ENCODE data around the gene UBXN1. TPM values are rescaled to one million over a fixed set of nuclear protein-coding genes. Genes with fewer than 3 reads are reported as not detected.

Gene UBXN1
- total RNA-seq, 1 experiment from 2014 or later, result 94.2 TPM

- ATAC-seq, result no peak
- no peak overlapping the region for H2AFZ ChIP-seq (ENCODE audit: low read depth, low read length, poor library complexity, severe bottlenecking)
- TF ChIP-seq FOSL1 (IDR thresholded peaks at IDR 0.05; ENCODE audit: low read depth), result no peak
- no peak for TF ChIP-seq MAX (IDR thresholded peaks at IDR 0.05)
- no peak for TF ChIP-seq TCF7L2 (IDR thresholded peaks at IDR 0.05; ENCODE audit: borderline replicate concordance, extremely low read depth, insufficient read depth, insufficient read length)
- TF ChIP-seq EZH2 (IDR thresholded peaks at IDR 0.05), result no peak
- TF ChIP-seq POLR2A (IDR thresholded peaks at IDR 0.05; ENCODE audit: borderline replicate concordance, extremely low read depth, insufficient read depth, insufficient read length), result no peak
- no peak for TF ChIP-seq ELF1 (IDR thresholded peaks at IDR 0.05; ENCODE audit: borderline replicate concordance, low read depth)
- no peak for TF ChIP-seq YY1 (IDR thresholded peaks at IDR 0.05; ENCODE audit: extremely low read depth, insufficient replicate concordance, low read depth, low read length)
- no peak for TF ChIP-seq JUND (IDR thresholded peaks at IDR 0.05)
- no peak for TF ChIP-seq ATF3 (IDR thresholded peaks at IDR 0.05)
- TF ChIP-seq RAD21 (IDR thresholded peaks at IDR 0.05; ENCODE audit: low read depth), result no peak
- no peak for TF ChIP-seq ZNF274 (IDR thresholded peaks at IDR 0.05; ENCODE audit: low read depth, low read length)
- no peak for TF ChIP-seq POLR2AphosphoS5 (IDR thresholded peaks at IDR 0.05; ENCODE audit: low read depth, low read length)
- no peak for TF ChIP-seq REST (IDR thresholded peaks at IDR 0.05; ENCODE audit: low read depth)
- no peak for TF ChIP-seq EGR1 (IDR thresholded peaks at IDR 0.05; ENCODE audit: low read depth)
- TF ChIP-seq SP1 (IDR thresholded peaks at IDR 0.05; ENCODE audit: low read depth), result no peak
- no peak for DNase-seq (ENCODE audit: low read depth, low spot score)
- H3K9me2 ChIP-seq (ENCODE audit: insufficient read depth), result no peaks in the 10 kb centered on the region
- H3K27ac ChIP-seq (ENCODE audit: low read depth, low read length), result no peak overlapping the region
- H3K79me2 ChIP-seq (ENCODE audit: insufficient read depth, low read length), result peaks cover 12% of the 10 kb centered on the region
- H4K20me1 ChIP-seq (ENCODE audit: insufficient read depth), result no peaks in the 10 kb centered on the region
- H3K27me3 ChIP-seq (ENCODE audit: insufficient read depth, low read length), result no peaks in the 10 kb centered on the region
- intact Hi-C loops (cut with micrococcal nuclease), result no loop called here
- BruUV-seq (replicated peaks), result no TSS peak
- ChIA-PET POLR2A (no interaction called here), RAD21 (ENCODE audit: low non-redundant PET in 1 of 2, low total read pairs in 2 of 2, uncharacterized antibody in 2 of 2, unreplicated experiment in 2 of 2) (no interaction called here), CTCF (interaction anchor here (1.1 kb wide), 1 partner anchor 8 kb away, joined by 4 read pairs; no protein-coding TSS in a partner anchor)
- H3K36me3 ChIP-seq (ENCODE audit: control insufficient read depth in 1 of 2, insufficient read depth in 2 of 2, low read length in 2 of 2), result peaks cover 10 to 22% of the 10 kb centered on the region in 2 experiments; a peak in 3 of 4 replicates
- no peak overlapping the region for H3K4me2 ChIP-seq (ENCODE audit: low read length)
- H3K9me3 ChIP-seq (ENCODE audit: control insufficient read depth in 1 of 2, insufficient read depth in 1 of 2, low read depth in 1 of 2, low read length in 2 of 2), result no peaks in the 10 kb centered on the region
- H3K9ac ChIP-seq (ENCODE audit: low read length), result no peak overlapping the region
- H3K4me3 ChIP-seq (replicated peaks in 1 of 2; ENCODE audit: low read depth in 1 of 2, low read length in 2 of 2), result no peak overlapping the region
- H3K4me1 ChIP-seq (ENCODE audit: control insufficient read depth in 1 of 2, insufficient read depth in 2 of 2, low read length in 2 of 2), result peaks cover 5 to 20% of the 10 kb centered on the region in 2 experiments
Measured at GRCh38 chr11:62702246-62702645, 23.4 kb upstream of the UBXN1 start.

Measured in HCT116 (cell line).